AG04450 (cell line): ENCODE measurements around the gene HIGD1C. TPM values are rescaled to one million over a fixed set of nuclear protein-coding genes. Genes with fewer than 3 reads are reported as not detected.

Source experiments
- CTCF ChIA-PET: fragments of 300-600, 350-600 bp; formaldehyde crosslinking; extraction: SDS; loops from one replicate; lab custom pipeline; 2022; ENCODE audit warnings: antibody characterized with exemption, inconsistent platforms; lab: Charles Lee
- POLR2A ChIA-PET: fragments of 350-600 bp; formaldehyde crosslinking; extraction: SDS; loops from one replicate; lab custom pipeline; 2021; ENCODE audit warnings: antibody characterized with exemption, inconsistent platforms; lab: Yijun Ruan, JAX
- DNase-seq: peaks from one replicate; pipeline ENCODE4 v3.0.0-alpha.2; 2011; ENCODE audit warnings: low read depth, low spot score
- H3K27ac ChIP-seq: one replicate; pipeline ENCODE4 v1.5.1; 2012; ENCODE audit warnings: low read depth, low read length, control low read depth
- H3K27me3 ChIP-seq: one replicate; pipeline ENCODE4 v1.6.0; 2012; ENCODE audit warnings: low read length; ENCODE audit not compliant: control insufficient read depth, insufficient read depth
- H3K4me3 ChIP-seq: 2 replicates; pipeline ENCODE4 v1.5.1; 2011; ENCODE audit warnings: mild to moderate bottlenecking, low read depth, low read length, control low read depth
- H3K9me3 ChIP-seq: 2 replicates; pipeline ENCODE4 v1.5.1; 2012; ENCODE audit warnings: low read length; ENCODE audit not compliant: control insufficient read depth, insufficient read depth
- CTCF ChIP-seq: IDR thresholded peaks from 2 replicates; pipeline ENCODE4 v1.5.1; 2011; ENCODE audit warnings: low read depth, low read length, control low read depth, inconsistent platforms
- polyA plus RNA-seq: library from polyadenylated mRNA; depleted of rRNA; stranded (reverse); fragments of >200 nt; gene quantifications from 2 replicates; pipeline ENCODE4 v1.2.3, GENCODE V29; 2011

The HIGD1C gene
- polyA plus RNA-seq, 1 experiment = not detected

DNA sequence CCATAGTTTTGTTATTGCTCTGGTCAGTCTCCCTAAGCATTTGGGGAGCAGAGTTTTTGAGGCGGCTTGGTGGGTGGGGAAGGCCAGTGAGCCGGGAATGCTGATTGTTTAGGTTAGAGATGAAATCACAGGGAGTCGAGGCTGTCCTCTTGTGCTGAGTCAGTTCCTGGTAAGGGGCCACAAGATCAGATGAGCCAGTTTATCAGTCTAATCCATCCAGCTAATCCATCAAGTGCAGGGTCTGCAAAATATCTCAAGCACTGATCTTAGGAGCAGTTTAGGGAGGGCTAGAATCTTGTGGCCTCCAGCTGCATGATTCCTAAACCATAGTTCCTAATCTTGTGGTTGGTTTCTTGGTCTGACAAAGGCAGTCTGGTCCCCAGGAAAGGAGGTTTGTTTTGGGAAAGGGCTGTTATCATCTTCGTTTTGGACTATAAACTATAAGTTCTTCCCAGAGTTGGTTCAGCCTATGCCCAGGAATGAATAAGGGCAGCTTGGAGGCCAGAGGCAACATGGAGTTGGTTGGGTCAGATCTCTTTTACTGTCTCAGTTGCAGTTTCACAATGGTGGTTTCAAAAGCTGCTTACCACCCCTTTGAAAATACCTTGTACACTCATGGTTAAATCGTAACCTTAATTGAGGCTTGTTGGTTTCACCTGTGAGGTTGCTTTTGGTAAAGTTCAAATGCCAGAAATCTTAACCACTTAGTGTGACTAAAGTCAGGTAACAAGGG, 33.6 kb upstream of the HIGD1C start:
- peaks cover 27% of the 10 kb centered on the region for H3K9me3 ChIP-seq
- peak; percentile 15 for DNase-seq
- H3K27ac ChIP-seq = no peak overlapping the region
- CTCF ChIA-PET = no interaction called here
- no peaks in the 10 kb centered on the region for H3K27me3 ChIP-seq
- POLR2A ChIA-PET = no interaction called here
- H3K4me3 ChIP-seq = no peak overlapping the region
- TF ChIP-seq CTCF = no peak

GRCh38 chr12:50922820-50923219, 29.5 kb upstream of the HIGD1C start:
- H3K9me3 ChIP-seq = peaks cover 1% of the 10 kb centered on the region; the same call in 1 of the 2 replicates
- no peaks in the 10 kb centered on the region for H3K27me3 ChIP-seq
- DNase-seq = no peak
- POLR2A ChIA-PET = interaction anchor here (0.7 kb wide), 2 partner anchors 56 to 106 kb away, joined by 3 to 5 read pairs; no protein-coding TSS in a partner anchor
- H3K4me3 ChIP-seq = no peak overlapping the region
- no peak overlapping the region for H3K27ac ChIP-seq
- TF ChIP-seq CTCF = no peak
- CTCF ChIA-PET = interaction anchor here (0.6 to 3.7 kb wide), 3 partner anchors 11 to 158 kb away, joined by 3 to 17 read pairs (median 5); no protein-coding TSS in a partner anchor

GRCh38 chr12:50923361-50924130, 28.8 kb upstream of the HIGD1C start:
- Histone ChIP-seq H3K4me3 (no peak overlapping the region), H3K27me3 (no peaks in the 10 kb centered on the region), H3K27ac (no peak overlapping the region), H3K9me3 (no peaks in the 10 kb centered on the region)
- DNase-seq = no peak
- ChIA-PET CTCF (interaction anchor here (0.6 to 3.7 kb wide), 4 partner anchors 63 to 406 kb away, joined by 4 to 17 read pairs (median 6); no protein-coding TSS in a partner anchor), POLR2A (interaction anchor here (0.7 to 1.4 kb wide), 3 partner anchors 10 to 105 kb away, joined by 3 to 5 read pairs (median 5); no protein-coding TSS in a partner anchor)
- TF ChIP-seq CTCF = no peak

DNA sequence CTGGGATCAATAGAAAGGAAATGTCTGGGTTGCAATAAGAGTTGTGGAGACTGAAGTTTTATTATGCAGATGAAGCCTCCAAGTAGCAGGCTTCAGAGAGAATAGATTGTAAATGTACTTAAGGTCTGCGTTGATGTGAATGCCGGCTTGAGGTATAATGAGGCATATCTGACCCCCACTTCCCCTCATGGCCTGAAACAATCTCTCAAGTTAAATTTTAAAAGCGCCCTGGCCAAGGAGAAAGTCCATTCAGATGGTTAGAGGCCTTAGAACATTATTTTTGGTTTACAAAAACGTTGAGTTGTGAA, 28.3 kb upstream of the HIGD1C start:
- Histone ChIP-seq H3K27ac (peak overlapping the region; percentile 71), H3K9me3 (no peaks in the 10 kb centered on the region), H3K27me3 (no peaks in the 10 kb centered on the region), H3K4me3 (peak overlapping the region; percentile 43)
- no peak for DNase-seq
- no peak for TF ChIP-seq CTCF
- CTCF ChIA-PET = interaction anchor here (0.6 to 3.7 kb wide), 4 partner anchors 63 to 406 kb away, joined by 4 to 17 read pairs (median 6); no protein-coding TSS in a partner anchor
- POLR2A ChIA-PET = interaction anchor here (1.4 kb wide), 1 partner anchor 10 kb away, joined by 5 read pairs; no protein-coding TSS in a partner anchor
